GM21367 (cell line): ENCODE measurements around the gene GBP1.
"Not testable (repeated sequence)": the region's sequence is repeated elsewhere in the genome, so short reads cannot be mapped to it uniquely, and the experiment has no call there.

Source experiments
- ATAC-seq: cut with Tn5 transposase; IDR thresholded peaks from one replicate; pipeline ENCODE4 v1.9.1; 2021; ENCODE audit not compliant: unreplicated experiment

The GBP1 gene

DNA sequence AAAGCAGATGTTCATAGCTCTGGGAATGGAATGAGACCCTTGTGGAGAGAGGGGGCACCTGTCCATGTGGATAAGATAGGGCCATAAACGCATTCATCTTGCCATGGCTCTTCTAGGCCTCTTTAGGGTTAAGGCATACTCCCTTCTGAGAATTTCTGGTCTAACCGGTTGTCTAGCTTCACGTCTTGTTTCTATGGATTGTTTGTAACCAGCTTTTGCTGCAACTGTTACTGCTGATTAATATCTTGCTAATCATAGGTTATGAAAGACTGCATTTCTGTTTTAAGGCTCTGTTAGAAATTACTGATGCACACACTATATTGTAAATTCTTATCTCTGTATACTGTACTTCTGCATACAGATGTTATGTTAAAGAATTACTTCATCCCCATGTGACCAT is 46.7 kb downstream of the GBP1 start:
- ATAC-seq = not testable (repeated sequence)

- no peak for ATAC-seq
Measured at GRCh38 chr1:89008511-89008910, 56.5 kb downstream of the GBP1 start.

- ATAC-seq = no peak
Measured at GRCh38 chr1:89005286-89006151, 59.5 kb downstream of the GBP1 start.
